ENCODE data around the gene DNAJC10.

- TF ChIP-seq CTCF (optimal IDR thresholded peaks at IDR 0.05 in 1 of 3, IDR thresholded peaks at IDR 0.05 in 1 of 3, conservative IDR thresholded peaks at IDR 0.05 in 1 of 3; ENCODE audit: extremely low read depth in 1 of 3, insufficient read depth in 2 of 3, low read length in 3 of 3) (no peak), EZH2 (IDR thresholded peaks at IDR 0.05; ENCODE audit: low read length) (no peak)
Measured at GRCh38 chr2:182792441-182792840, 76.4 kb downstream of the DNAJC10 start.
